ENCODE results near the gene RGPD3. TPM values are rescaled to one million over a fixed set of nuclear protein-coding genes. Genes with fewer than 3 reads are reported as not detected.
"Not testable (repeated sequence)": the region's sequence is repeated elsewhere in the genome, so short reads cannot be mapped to it uniquely, and the experiment has no call there.

The RGPD3 gene
- polyA plus RNA-seq (2011; rRNA removed) (0.19 and 0.34 TPM in 2 replicates), polyA plus RNA-seq (2017; fragmentation: RNase III; extraction: RNeasy Plus Mini Kit Qiagen cat#74134 plus additional on column Dnase treatment) (0.08 to 0.13 TPM (median 0.12 TPM) in 3 replicates), polyA minus RNA-seq (2011; rRNA and poly(A)+ RNA removed) (0.04 TPM in 1 of 2 replicates, not detected in the other)
- polyA plus RNA-seq (2012; cell fraction: cytosol; rRNA removed), result 0.01 and 0.03 TPM in 2 replicates
- 0.05 and 0.06 TPM in 2 replicates for polyA plus RNA-seq (2012; cell fraction: nucleus; rRNA removed)

DNA sequence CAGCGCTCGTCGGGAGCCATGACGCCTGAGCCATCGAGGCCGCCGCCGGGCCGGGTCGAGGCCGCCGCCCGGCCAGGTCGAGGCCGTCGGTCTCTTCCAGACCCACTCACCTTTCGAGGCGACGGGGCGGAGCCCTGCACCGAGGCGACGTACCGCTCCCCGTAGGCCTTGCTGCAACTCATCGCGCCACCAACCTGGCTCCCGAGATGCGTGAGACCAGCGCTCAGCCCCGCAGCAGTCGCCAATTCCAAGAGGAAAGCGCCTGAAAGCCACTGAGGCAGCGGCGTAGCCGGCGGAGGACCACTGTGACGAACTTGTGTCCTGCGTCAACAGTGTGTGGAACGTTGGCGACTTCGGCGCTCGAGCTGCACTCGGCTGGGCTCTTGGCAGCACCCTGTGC is at the start of gene RGPD3:
TSS of gene RGPD3 (minus strand) at position 307 of the 400 bp plus-strand sequence. CDS start at position 182, 125 bp downstream.
- FAIRE-seq; H3K4me1 ChIP-seq; POLR2A ChIA-PET; H3K4me2 ChIP-seq; CTCF ChIA-PET; DNase-seq (ENCODE audit: low read depth in 1 of 2, low spot score in 1 of 2); ATAC-seq; H3K27ac ChIP-seq; H3K4me3 ChIP-seq; H3K9me3 ChIP-seq: not testable (repeated sequence)
- 93% methylated on average over 24 of the region's 45 CpGs for WGBS (ENCODE audit: missing lambda C conversion rate)

DNA sequence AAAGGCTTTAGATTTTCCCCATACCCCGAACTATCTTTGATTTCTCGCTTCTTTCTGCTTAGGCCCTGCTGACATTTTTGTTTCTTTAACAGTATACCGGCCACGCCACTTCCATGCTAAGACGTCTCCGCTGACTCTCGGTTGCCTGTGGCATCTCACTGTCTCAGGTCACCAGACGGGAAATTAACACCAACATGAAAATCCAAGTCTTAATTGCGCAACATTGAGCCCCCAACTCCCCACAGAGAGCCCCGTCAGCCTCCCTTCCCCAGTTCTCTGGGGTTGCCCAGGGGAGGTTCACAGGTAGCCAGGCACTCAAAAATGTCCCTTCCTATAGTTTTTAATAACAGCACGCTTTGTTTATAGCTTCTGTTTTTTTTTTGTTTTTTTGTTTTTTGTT is 49.1 kb upstream of the RGPD3 start:
- TF ChIP-seq EHF (CRISPR knock-in tag; IDR thresholded peaks at IDR 0.05), result no peak
- TF ChIP-seq CEBPB (IDR thresholded peaks at IDR 0.05), result 0 out of 4 replicates have a peak, but pooled peaks of 1 of the 2 experiments have one; percentile 29
- DNase-seq (ENCODE audit: low read depth in 1 of 2, low spot score in 1 of 2) (no peak), ATAC-seq (no peak), FAIRE-seq (no peak)
- Histone ChIP-seq H3K4me2 (no peak overlapping the region), H3K9me3 (no peaks in the 10 kb centered on the region), H3K4me3 (no peak overlapping the region), H3K27ac (no peak overlapping the region), H3K4me1 (peaks cover 17% of the 10 kb centered on the region)
- ChIA-PET POLR2A (no interaction called here), CTCF (interaction anchor here (1.2 kb wide), 1 partner anchor 26 kb away, joined by 3 read pairs; no protein-coding TSS in a partner anchor)
- 93% methylated on average over 11 of the region's 11 CpGs for WGBS (ENCODE audit: missing lambda C conversion rate)

DNA sequence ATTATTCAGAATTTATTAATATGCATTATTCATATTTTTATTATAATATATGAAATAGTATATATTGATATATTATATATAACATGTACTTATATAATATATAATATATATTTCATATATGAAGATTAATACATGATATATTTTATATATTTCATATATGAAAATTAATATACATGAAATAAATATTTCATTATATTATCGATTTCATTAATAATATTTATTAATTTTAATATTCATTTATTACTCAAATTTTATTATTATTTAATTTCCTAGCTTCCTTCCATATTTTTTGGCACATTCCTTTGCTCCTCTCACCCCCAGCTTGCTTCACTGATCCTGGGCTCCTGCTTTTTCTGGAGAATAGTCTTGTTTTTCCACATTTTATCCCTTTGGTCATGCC is 48.7 kb upstream of the RGPD3 start:
- Histone ChIP-seq H3K9me3 (no peaks in the 10 kb centered on the region), H3K4me1 (peaks cover 22% of the 10 kb centered on the region), H3K27ac (no peak overlapping the region), H3K4me2 (no peak overlapping the region), H3K4me3 (no peak overlapping the region)
- ChIA-PET CTCF (no interaction called here), POLR2A (no interaction called here)
- no peak for TF ChIP-seq HEYL (CRISPR knock-in tag; IDR thresholded peaks at IDR 0.05)
- no peak for TF ChIP-seq POLR2A (IDR thresholded peaks at IDR 0.05; ENCODE audit: low read length)
- no peak for TF ChIP-seq RFX5 (IDR thresholded peaks at IDR 0.05)
- TF ChIP-seq, protein P1, sequence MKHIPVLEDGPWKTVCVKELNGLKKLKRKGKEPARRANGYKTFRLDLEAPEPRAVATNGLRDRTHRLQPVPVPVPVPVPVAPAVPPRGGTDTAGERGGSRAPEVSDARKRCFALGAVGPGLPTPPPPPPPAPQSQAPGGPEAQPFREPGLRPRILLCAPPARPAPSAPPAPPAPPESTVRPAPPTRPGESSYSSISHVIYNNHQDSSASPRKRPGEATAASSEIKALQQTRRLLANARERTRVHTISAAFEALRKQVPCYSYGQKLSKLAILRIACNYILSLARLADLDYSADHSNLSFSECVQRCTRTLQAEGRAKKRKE (CRISPR knock-in tag; IDR thresholded peaks at IDR 0.05; ENCODE audit: low read depth), result no peak
- TF ChIP-seq KDM1A (IDR thresholded peaks at IDR 0.05; ENCODE audit: low read depth), result no peak
- TF ChIP-seq HOXA7 (CRISPR knock-in tag; IDR thresholded peaks at IDR 0.05), result no peak
- TF ChIP-seq ZFP36 (IDR thresholded peaks at IDR 0.05; ENCODE audit: borderline replicate concordance, partially characterized antibody), result no peak
- no peak for TF ChIP-seq RNF2 (IDR thresholded peaks at IDR 0.05; ENCODE audit: borderline replicate concordance, low read depth)
- TF ChIP-seq GATA3 (IDR thresholded peaks at IDR 0.05; ENCODE audit: borderline replicate concordance), result no peak
- no peak for TF ChIP-seq FOXS1 (CRISPR knock-in tag; IDR thresholded peaks at IDR 0.05)
- no peak for TF ChIP-seq SMC3 (IDR thresholded peaks at IDR 0.05)
- TF ChIP-seq HDAC2 (IDR thresholded peaks at IDR 0.05), result no peak
- no peak for TF ChIP-seq FOSL2 (IDR thresholded peaks at IDR 0.05)
- no peak for TF ChIP-seq FOSL2 (CRISPR knock-in tag; IDR thresholded peaks at IDR 0.05)
- no peak for TF ChIP-seq MYC (IDR thresholded peaks at IDR 0.05; ENCODE audit: borderline replicate concordance, low read length)
- ATAC-seq (no peak), FAIRE-seq (no peak), DNase-seq (ENCODE audit: low read depth in 1 of 2, low spot score in 1 of 2) (no peak)
- 65% methylated on average over 1 of the region's 1 CpG for WGBS (ENCODE audit: missing lambda C conversion rate)

DNA sequence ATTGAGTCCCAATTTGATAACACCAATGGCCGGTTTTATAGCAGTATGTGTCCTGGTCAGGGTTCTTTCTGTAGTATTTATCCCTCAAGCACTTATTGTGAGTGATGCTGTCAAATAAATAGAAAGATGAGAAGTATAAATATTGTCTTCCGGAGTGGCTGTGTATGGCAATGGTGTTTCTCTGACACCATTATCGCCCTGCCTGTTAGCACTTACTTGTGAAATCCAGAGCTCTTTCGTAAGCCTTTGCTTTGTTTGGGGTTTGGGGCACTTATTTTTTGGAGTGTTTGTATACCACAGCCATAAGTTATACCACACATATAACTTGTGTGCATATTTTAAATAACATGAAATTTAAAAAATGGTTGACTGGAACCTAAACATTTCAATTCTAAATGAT is 48.2 kb upstream of the RGPD3 start:
- POLR2A ChIA-PET, result no interaction called here
- Histone ChIP-seq H3K4me3 (no peak overlapping the region), H3K4me2 (no peak overlapping the region), H3K4me1 (peaks cover 23% of the 10 kb centered on the region), H3K9me3 (no peaks in the 10 kb centered on the region), H3K27ac (peak overlapping the region; percentile 56 to 74; a peak in 4 of 6 replicates)
- ATAC-seq (no peak), DNase-seq (ENCODE audit: low read depth in 1 of 2, low spot score in 1 of 2) (no peak), FAIRE-seq (no peak)
- TF ChIP-seq, protein P2, sequence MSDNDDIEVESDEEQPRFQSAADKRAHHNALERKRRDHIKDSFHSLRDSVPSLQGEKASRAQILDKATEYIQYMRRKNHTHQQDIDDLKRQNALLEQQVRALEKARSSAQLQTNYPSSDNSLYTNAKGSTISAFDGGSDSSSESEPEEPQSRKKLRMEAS (IDR thresholded peaks at IDR 0.05), result no peak
- no peak for TF ChIP-seq JUN (IDR thresholded peaks at IDR 0.05)
- no peak for TF ChIP-seq RCOR1 (IDR thresholded peaks at IDR 0.05; ENCODE audit: low read depth, low read length)
- no peak for TF ChIP-seq CBX2 (IDR thresholded peaks at IDR 0.05; ENCODE audit: borderline replicate concordance, low read depth)
- no peak for TF ChIP-seq TP53 (CRISPR knock-in tag; IDR thresholded peaks at IDR 0.05)
- TF ChIP-seq EP300 (IDR thresholded peaks at IDR 0.05), result no peak
- TF ChIP-seq GATA3 (IDR thresholded peaks at IDR 0.05; ENCODE audit: borderline replicate concordance), result no peak
- no peak for TF ChIP-seq ESRRA (IDR thresholded peaks at IDR 0.05; ENCODE audit: borderline replicate concordance, low read length)
- TF ChIP-seq, protein P3, sequence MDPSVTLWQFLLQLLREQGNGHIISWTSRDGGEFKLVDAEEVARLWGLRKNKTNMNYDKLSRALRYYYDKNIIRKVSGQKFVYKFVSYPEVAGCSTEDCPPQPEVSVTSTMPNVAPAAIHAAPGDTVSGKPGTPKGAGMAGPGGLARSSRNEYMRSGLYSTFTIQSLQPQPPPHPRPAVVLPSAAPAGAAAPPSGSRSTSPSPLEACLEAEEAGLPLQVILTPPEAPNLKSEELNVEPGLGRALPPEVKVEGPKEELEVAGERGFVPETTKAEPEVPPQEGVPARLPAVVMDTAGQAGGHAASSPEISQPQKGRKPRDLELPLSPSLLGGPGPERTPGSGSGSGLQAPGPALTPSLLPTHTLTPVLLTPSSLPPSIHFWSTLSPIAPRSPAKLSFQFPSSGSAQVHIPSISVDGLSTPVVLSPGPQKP (IDR thresholded peaks at IDR 0.05; ENCODE audit: low read depth, low read length), result no peak
- TF ChIP-seq RAD21 (conservative IDR thresholded peaks at IDR 0.05 in 1 of 2, IDR thresholded peaks at IDR 0.05 in 1 of 2), result no peak
- no peak for TF ChIP-seq HOXA7 (CRISPR knock-in tag; IDR thresholded peaks at IDR 0.05)
- no peak for TF ChIP-seq ZFP36 (IDR thresholded peaks at IDR 0.05; ENCODE audit: borderline replicate concordance, partially characterized antibody)
- 67% methylated on average over 4 of the region's 4 CpGs for WGBS (ENCODE audit: missing lambda C conversion rate)
- CTCF ChIA-PET, result no interaction called here

Measured in A549 (cell line).